ENCODE measurements around the gene NEU4.
"Not testable (repeated sequence)": the region's sequence is repeated elsewhere in the genome, so short reads cannot be mapped to it uniquely, and the experiment has no call there.

Gene NEU4

DNA sequence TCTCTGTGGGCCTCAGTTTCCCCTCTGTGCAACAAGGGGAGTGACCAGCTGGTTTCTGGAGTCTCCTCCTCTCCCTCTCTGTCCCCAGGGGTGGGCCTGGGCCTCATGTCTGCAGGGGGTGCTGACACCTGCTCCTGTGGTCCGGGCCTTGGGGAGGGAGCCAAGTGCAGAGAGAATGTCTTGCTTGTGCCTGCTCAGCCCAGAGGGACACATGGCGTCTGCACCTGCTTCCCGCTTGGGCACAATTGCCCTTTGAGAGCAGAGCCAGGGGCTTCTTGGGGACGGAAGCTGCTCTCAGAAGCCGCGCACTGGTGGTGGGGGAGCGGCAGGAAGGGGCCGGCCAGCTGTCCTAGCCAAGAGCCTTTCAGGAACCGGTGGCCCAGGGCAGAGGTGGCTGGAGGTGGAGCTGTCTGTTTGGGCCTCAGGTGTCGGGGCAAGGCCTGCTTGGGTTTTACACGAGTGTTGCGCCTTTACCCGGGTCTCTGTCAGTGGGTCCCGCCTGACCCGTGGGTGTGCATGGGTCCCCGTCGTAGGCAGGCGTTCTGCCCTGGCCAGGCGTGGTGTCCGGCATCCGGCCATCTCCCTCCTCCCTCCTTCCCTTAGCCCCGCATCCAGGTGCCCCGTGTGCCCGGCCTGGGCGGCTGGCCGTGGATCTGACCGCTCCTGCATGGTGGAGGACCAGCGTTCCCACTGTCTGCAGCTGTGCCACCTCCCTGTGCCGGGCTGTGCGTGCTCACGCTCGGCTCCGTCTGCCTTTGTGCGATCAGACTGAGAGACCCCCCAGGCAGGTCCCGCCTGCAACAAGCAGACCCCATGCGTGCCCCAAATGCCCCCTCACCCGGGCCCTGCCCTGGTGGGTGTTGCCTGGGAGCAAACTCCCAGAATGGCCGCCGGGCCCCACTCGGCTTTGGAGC lies 4.0 kb downstream of the NEU4 start:
- DNase-seq, result no peak

GRCh38 chr2:241813644-241814392 lies 4.8 kb downstream of the NEU4 start:
- DNase-seq, result no peak

GRCh38 chr2:241814393-241814642 lies 5.3 kb downstream of the NEU4 start:
- DNase-seq, result no peak

DNA sequence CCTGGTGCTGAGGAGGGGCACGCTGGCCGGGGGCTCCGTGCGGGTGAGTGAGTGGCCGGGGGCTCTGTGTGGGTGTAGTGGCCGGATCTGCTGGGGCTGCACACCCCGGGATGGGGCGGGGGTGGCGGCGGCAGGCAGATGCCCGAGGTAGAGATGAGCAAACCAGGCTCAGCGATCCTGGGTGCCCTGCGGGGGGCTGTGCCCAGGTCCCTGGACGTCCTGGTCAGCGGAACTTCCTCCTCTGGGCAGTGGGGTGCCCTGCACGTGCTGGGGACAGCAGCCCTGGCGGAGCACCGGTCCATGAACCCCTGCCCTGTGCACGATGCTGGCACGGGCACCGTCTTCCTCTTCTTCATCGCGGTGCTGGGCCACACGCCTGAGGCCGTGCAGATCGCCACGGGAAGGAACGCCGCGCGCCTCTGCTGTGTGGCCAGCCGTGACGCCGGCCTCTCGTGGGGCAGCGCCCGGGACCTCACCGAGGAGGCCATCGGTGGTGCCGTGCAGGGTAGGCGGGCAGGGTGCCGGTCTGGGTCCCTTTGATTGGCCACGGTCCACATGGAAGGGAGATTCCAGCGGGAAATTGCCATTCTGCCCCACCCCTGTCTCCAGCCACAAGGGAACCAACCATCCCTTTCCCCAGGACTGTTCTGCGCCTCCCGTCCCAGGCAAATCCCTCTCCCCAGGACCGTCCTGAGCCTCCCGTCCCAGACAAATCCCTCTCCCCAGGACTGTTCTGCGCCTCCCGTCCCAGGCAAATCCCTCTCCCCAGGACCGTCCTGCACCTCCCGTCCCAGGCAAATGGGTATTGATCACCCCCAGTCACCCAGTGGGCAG lies 5.9 kb downstream of the NEU4 start:
- DNase-seq, result no peak

DNA sequence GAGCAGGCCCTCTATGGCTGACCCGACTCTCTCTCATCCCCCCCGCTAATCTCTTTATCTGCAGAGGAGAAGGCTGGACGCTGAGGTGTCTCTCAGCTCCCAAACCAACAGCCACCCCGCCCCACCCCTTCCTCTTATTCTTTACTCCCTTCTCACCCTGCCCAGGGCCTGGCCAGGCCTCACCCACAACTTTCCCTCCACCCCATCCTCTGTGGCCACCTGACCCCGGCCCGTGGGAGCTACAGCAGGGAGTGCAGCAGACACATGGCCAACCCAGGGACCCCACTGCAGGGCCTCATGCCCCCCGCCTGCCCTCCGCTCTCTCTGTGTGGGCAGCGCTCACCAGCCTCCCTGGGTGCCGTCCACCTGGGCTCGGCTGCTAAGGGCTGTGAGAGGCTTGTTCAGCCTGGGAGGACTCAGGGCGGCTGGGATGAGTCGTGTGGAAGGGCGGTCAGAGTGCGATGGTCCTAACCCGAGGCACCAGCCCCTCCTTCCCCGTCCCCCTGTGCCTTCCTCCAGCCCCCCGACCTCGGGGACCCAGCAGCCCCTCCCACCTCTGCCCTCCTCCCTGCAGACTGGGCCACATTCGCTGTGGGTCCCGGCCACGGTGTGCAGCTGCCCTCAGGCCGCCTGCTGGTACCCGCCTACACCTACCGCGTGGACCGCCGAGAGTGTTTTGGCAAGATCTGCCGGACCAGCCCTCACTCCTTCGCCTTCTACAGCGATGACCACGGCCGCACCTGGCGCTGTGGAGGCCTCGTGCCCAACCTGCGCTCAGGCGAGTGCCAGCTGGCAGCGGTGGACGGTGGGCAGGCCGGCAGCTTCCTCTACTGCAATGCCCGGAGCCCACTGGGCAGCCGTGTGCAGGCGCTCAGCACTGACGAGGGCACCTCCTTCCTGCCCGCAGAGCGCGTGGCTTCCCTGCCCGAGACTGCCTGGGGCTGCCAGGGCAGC lies 6.8 kb downstream of the NEU4 start:
- no peak for DNase-seq

DNA sequence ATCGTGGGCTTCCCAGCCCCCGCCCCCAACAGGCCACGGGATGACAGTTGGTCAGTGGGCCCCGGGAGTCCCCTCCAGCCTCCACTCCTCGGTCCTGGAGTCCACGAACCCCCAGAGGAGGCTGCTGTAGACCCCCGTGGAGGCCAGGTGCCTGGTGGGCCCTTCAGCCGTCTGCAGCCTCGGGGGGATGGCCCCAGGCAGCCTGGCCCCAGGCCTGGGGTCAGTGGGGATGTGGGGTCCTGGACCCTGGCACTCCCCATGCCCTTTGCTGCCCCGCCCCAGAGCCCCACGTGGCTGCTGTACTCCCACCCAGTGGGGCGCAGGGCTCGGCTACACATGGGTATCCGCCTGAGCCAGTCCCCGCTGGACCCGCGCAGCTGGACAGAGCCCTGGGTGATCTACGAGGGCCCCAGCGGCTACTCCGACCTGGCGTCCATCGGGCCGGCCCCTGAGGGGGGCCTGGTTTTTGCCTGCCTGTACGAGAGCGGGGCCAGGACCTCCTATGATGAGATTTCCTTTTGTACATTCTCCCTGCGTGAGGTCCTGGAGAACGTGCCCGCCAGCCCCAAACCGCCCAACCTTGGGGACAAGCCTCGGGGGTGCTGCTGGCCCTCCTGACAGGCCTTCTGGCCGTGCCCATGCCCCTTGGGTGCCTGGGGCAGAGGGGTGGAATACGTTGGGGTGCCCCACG lies 7.6 kb downstream of the NEU4 start:
- no peak for DNase-seq

GRCh38 chr2:241817126-241817820 lies 8.3 kb downstream of the NEU4 start:
- DNase-seq, result no peak

GRCh38 chr2:241817821-241818215 lies 8.8 kb downstream of the NEU4 start:
- DNase-seq, result not testable (repeated sequence)

DNA sequence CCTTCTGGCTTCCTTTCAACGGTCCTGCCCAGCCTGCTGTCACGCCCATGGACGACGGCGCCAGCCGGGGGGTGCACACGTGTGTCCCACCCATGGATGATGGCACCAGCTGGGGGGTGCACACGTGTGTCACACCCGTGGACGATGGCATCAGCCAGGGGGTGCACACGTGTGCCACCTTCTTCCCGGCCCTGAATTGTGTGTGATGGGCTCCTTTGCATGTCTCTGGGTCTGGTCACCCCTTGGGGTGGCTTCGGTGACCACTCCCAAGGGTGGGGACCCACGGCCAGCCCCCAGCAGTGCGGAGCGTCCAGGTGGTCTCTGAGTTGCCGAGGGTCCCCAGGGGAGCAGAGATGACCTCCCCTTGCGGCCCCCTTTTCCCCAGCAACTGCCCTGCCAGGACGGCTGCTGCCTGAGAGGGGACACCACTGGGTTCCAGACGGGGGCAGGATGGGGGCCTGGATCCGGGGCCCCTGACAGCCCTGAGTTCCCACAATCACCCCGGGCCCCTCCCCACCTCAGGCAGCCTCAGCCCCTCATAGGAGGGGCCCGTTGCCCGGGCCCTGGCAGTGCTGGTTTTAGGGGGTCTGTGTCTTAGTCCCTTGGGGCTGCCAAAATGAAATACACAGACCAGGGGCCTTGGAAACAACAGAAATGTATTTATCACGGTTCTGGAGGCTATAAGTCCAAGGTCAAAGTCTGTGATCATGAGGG lies 9.4 kb downstream of the NEU4 start:
- no peak for DNase-seq

DNA sequence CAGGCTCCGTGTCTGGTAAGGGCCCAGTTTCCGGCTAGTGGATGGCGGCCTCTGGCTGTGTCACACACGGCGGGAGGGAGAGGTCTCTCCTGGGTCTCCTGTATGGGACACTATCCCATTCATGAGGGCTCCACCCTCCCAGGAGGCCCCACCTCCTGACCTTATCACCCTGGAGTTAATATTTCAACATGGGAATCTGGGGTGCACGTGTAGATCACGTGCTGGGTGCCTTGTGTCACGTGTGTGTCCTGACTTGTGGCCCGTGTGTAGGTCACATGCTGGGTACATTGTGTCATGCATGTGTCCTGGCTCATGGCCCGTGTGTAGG lies 9.9 kb downstream of the NEU4 start:
- DNase-seq, result no peak

DNA sequence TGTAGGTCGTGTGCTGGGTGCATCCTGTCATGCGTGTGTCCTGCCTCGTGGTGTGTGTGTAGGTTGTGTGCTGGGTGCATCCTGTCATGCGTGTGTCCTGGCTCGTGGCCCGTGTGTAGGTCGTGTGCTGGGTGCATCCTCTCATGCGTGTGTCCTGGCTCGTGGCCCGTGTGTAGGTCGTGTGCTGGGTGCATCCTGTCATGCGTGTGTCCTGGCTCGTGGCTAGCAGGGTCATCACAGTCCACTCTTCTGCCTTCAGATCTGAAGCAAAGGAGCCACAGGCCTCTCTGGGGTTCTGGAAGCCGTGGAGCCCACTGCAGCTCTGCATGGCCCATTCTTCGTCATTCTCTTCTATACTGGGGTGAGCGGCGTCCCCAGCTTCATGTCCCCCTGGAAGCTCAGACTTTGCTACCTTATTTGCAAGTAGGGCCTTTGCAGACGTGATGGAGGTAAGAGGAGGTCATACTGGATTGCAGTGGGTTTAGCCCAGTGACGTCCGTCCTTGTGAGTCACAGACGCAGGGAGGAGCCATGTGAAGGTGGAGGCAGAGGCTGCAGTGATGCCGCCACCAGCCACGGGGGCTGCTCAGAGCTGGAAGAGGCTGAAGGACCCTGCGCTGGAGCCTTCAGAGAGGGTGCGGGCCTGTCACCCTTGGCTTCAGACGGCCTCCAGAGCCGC lies 11.1 kb downstream of the NEU4 start:
- not testable (repeated sequence) for DNase-seq

DNA sequence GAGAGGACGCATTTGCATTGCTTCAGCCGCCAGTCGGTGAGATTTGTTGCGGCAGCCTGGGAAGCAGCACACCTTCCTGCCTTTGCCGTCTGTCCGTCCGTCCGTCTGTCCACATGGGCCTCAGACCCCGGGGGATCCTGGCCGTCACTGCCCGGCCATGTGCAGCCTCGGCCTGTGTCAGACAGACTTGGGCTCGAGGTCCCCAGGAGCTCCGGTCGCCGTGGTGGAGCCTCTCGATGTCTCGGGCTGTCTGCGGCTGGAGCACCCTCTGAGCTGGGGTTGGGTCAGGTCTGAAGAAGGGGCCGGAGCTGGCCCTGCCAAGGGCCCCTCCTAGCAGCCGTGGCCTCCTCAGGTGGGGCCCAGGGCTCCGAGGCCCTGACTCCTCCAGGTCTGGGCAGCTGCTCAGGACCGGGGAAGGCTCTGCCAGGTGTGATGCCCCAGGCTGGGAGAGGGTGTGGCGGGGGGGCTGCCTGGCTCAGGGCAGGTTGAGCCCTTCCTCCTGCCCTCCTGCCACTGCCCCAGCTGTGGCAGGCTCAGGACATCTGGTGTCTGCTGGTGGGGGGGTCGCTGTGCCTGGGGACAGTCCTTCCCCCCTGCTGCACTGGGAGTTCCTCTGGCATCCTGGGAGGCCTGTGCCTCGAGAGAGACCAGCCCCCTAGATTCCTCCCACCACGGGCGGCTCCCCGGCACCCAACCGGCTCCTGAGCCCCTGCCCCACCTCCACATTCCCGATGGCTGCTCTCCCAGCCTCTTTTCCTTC lies 11.8 kb downstream of the NEU4 start:
- DNase-seq, result no peak

- no peak for DNase-seq
Measured at GRCh38 chr2:241821460-241822263, 12.7 kb downstream of the NEU4 start.

DNA sequence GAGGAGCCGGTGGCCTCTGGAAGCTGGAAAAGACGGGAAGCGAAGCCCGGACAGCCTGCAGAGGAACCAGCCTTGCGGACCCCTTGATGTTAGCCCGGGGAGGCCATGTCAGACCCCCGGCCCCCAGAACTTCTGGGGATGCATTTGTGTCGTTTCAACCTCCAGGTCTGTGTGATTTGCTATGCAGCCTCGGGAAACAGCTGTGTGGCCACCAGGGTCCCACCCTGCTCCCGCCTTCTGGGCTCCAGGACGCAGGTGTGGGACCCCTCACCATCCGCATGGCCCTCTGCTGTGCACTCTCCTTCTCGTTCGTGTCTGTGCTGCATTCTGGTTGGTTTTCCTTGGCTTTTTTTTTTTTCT lies 13.3 kb downstream of the NEU4 start:
- DNase-seq, result no peak

GRCh38 chr2:241823531-241824437 lies 14.8 kb downstream of the NEU4 start:
- not testable (repeated sequence) for DNase-seq

- DNase-seq, result no peak
Measured at GRCh38 chr2:241827394-241827793, 18.4 kb downstream of the NEU4 start.
